HepG2 (cell line): ENCODE data around the gene NOP56. TPM values are rescaled to one million over a fixed set of nuclear protein-coding genes. Genes with fewer than 3 reads are reported as not detected.
A peak's percentile ranks its signal among the peaks of the same experiment; 100 is the strongest.

ENCODE experiments used
- CAMTA2 ChIP-seq: sonication (generic); formaldehyde crosslinking; IDR thresholded peaks from 2 replicates; pipeline ENCODE4 v1.4.0; 2020; ENCODE audit warnings: mild to moderate bottlenecking, missing genetic modification reagents, borderline replicate concordance
- GABPA ChIP-seq, 2 experiments: IDR thresholded peaks; 2 replicates each; pipeline ENCODE4 v1.6.1; 2011 to 2016; ENCODE audit warnings: low read depth in 2 of 2, low read length in 1 of 2, missing biosample characterization in 1 of 2, missing genetic modification characterization in 1 of 2
- IKZF4 ChIP-seq: sonication (generic); formaldehyde crosslinking; IDR thresholded peaks from 2 replicates; pipeline ENCODE4 v1.5.1; 2020; ENCODE audit warnings: borderline replicate concordance, mild to moderate bottlenecking, low read depth, missing genetic modification reagents; ENCODE audit errors: not compliant biosample characterization
- IKZF5 ChIP-seq: IDR thresholded peaks from 2 replicates; pipeline ENCODE4 v1.6.1; 2018; ENCODE audit warnings: missing genetic modification reagents, mild to moderate bottlenecking, missing compliant biosample characterization
- MBD4 ChIP-seq: IDR thresholded peaks from 2 replicates; pipeline ENCODE4 v1.6.1; 2012; ENCODE audit warnings: low read length, inconsistent platforms, borderline replicate concordance
- REPIN1 ChIP-seq: sonication (generic); formaldehyde crosslinking; IDR thresholded peaks from 2 replicates; pipeline ENCODE4 v1.8.0; 2022; ENCODE audit warnings: missing genetic modification reagents, low read depth, mild to moderate bottlenecking, borderline replicate concordance
- SALL1 ChIP-seq: sonication (generic); formaldehyde crosslinking; IDR thresholded peaks from 2 replicates; pipeline ENCODE4 v1.8.0; 2022; ENCODE audit warnings: mild to moderate bottlenecking, missing genetic modification reagents
- SOX13 ChIP-seq, 3 experiments: fragments of 450-650 bp in 1 of 3; sonication (generic) in 1 of 3; formaldehyde crosslinking in 1 of 3; IDR thresholded peaks in 2 of 3; conservative IDR thresholded peaks in 1 of 3; 2 replicates each; pipeline versions ENCODE4 v1.5.0 to v1.6.1; 2016 to 2020; ENCODE audit warnings: antibody characterized with exemption in 1 of 3, mild to moderate bottlenecking in 1 of 3, missing compliant biosample characterization in 1 of 3, missing genetic modification reagents in 1 of 3, moderate library complexity in 1 of 3
- TBP ChIP-seq: sonication (generic); formaldehyde crosslinking; IDR thresholded peaks from 2 replicates; pipeline ENCODE4 v1.5.0; 2020; ENCODE audit warnings: missing genetic modification reagents
- ZBTB40 ChIP-seq, 2 experiments: fragments of 450-650 bp in 1 of 2; sonication (generic) in 1 of 2; formaldehyde crosslinking in 1 of 2; IDR thresholded peaks; 2 replicates each; pipeline versions ENCODE4 v1.6.1 to v1.8.0; 2016 to 2022; ENCODE audit warnings: antibody characterized with exemption in 1 of 2, mild to moderate bottlenecking in 1 of 2, missing genetic modification reagents in 1 of 2
- ZNF124 ChIP-seq: sonication (generic); formaldehyde crosslinking; IDR thresholded peaks from 2 replicates; pipeline ENCODE4 v1.4.0; 2020; ENCODE audit warnings: missing genetic modification reagents
- ZNF253 ChIP-seq: sonication (generic); formaldehyde crosslinking; IDR thresholded peaks from 2 replicates; pipeline ENCODE4 v1.8.0; 2022; ENCODE audit warnings: mild to moderate bottlenecking, missing genetic modification reagents, borderline replicate concordance
- ZNF543 ChIP-seq: sonication (generic); formaldehyde crosslinking; IDR thresholded peaks from 2 replicates; pipeline ENCODE4 v1.4.0; 2020; ENCODE audit warnings: mild to moderate bottlenecking, missing genetic modification reagents
- ZNF720 ChIP-seq: sonication (generic); formaldehyde crosslinking; IDR thresholded peaks from 2 replicates; pipeline ENCODE4 v1.4.0; 2020; ENCODE audit warnings: missing genetic modification reagents
- ZNF746 ChIP-seq: sonication (generic); formaldehyde crosslinking; IDR thresholded peaks from 2 replicates; pipeline ENCODE4 v1.8.0; 2022; ENCODE audit warnings: mild to moderate bottlenecking, missing genetic modification reagents
- polyA plus RNA-seq, 8 experiments: library from polyadenylated mRNA; depleted of rRNA in 3 of 8; stranded (reverse) in 7 of 8; unstranded in 1 of 8; fragments of >200 nt; fragmentation: Illumina TruSeq in 4 of 8; extraction: Trizol in 4 of 8; gene quantifications; 2 replicates each; pipeline versions ENCODE4 v1.2.1 to v1.2.3, GENCODE V29; 2011 to 2016; ENCODE audit warnings: low read depth in 4 of 8, missing spikeins in 1 of 8, mixed read lengths in 1 of 8; ENCODE audit not compliant: insufficient read depth in 1 of 8
- total RNA-seq, 5 experiments: library from RNA; depleted of rRNA; stranded (reverse); fragments of >200 nt; fragmentation: Illumina TruSeq; extraction: Trizol; gene quantifications; 2 replicates each; pipeline ENCODE4 v1.2.3, GENCODE V29; 2016; ENCODE audit warnings: low read depth in 1 of 5
- TF ChIP-seq, protein P1 (sequence below): IDR thresholded peaks from 2 replicates; pipeline ENCODE4 v1.6.1; 2016; ENCODE audit warnings: mild to moderate bottlenecking, missing biosample characterization, missing genetic modification reagents

Gene NOP56
- total and polyA plus RNA-seq, 2 of the 13 experiments (the other 11 are each of a cell fraction or from before 2014, with no cell fraction given), result 369 to 1,116 TPM

DNA sequence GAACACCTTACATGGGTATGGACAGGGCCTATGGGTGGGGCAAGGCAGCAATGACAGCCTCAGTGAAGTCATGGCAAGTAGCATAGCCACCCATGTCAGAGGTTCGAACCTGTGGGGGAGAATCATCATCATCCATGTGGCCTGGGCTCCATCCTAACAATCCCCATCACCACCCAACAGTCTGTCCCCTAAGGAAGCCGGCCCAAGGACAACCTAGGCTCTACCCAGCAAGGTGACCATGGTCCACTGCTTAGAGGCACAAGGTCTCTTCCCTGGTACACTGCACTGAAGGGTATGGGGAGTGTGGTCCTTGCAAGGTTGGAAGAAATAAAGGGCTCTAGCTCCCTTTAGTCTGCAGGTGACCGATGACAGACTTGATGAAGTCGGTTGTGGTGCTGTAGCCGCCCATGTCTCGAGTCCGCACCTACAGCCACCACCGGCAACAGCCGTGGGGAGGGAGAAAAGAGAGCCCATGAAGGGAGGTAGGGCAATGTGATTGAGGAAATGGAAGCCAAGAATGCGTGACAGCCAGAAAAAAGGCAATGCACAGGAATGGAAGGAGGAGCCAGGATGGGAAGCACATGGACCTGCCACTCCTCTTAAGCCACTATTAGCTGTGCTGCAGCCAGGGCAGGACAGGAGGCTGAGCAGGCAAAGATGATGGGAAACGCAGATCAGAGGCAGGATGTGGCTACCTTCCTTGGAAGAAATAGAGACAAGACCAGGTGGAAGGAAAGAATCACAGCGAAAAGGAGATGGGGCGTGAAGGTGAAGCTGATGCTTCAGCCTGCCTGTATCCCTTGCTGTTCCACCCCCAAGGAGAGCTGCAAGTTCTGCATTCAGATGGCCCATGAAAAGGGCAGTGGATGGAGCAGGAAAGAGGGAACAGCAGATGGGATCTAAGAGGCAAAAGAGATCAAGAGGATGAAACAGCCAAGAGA is 6.3 kb downstream of the NOP56 start (continued):
- no peak for TF ChIP-seq ZBTB40 (IDR thresholded peaks at IDR 0.05)
- peak; percentile 49; the same call in 1 of the 2 replicates for TF ChIP-seq ZBTB40 (CRISPR knock-in tag; IDR thresholded peaks at IDR 0.05)
- no peak for TF ChIP-seq ZNF124 (CRISPR knock-in tag)
- TF ChIP-seq GABPA (IDR thresholded peaks at IDR 0.05; ENCODE audit: low read depth, low read length), result no peak
- 0 out of 2 replicates have a peak, but pooled peaks have one; percentile 7 for TF ChIP-seq GABPA (CRISPR knock-in tag; IDR thresholded peaks at IDR 0.05; ENCODE audit: low read depth)
- 0 out of 2 replicates have a peak, but pooled peaks have one; percentile 21 for TF ChIP-seq IKZF5 (CRISPR knock-in tag)
- peak; percentile 38; the same call in 1 of the 2 replicates for TF ChIP-seq SALL1 (CRISPR knock-in tag)
- 0 out of 2 replicates have a peak, but pooled peaks have one; percentile 23 for TF ChIP-seq ZNF746
- no peak for TF ChIP-seq ZNF720 (CRISPR knock-in tag)
- TF ChIP-seq MBD4, result 0 out of 2 replicates have a peak, but pooled peaks have one; percentile 20
- no peak for TF ChIP-seq TBP (CRISPR knock-in tag)
- TF ChIP-seq SOX13 (IDR thresholded peaks at IDR 0.05), result no peak
- TF ChIP-seq SOX13 (CRISPR knock-in tag; conservative IDR thresholded peaks at IDR 0.05 in 1 of 2, IDR thresholded peaks at IDR 0.05 in 1 of 2), result no peak; a peak in 1 of 4 replicates
- no peak for TF ChIP-seq ZNF543 (CRISPR knock-in tag)
- no peak; the same call in 1 of the 2 replicates for TF ChIP-seq REPIN1 (CRISPR knock-in tag)
- no peak for TF ChIP-seq ZNF253
- TF ChIP-seq CAMTA2, result 0 out of 2 replicates have a peak, but pooled peaks have one; percentile 3
- TF ChIP-seq, protein P1, sequence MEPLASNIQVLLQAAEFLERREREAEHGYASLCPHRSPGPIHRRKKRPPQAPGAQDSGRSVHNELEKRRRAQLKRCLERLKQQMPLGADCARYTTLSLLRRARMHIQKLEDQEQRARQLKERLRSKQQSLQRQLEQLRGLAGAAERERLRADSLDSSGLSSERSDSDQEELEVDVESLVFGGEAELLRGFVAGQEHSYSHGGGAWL (CRISPR knock-in tag), result no peak
- no peak for TF ChIP-seq IKZF4
